ENCODE measurements around the gene PTPRN2.
"Not testable (repeated sequence)": the region's sequence is repeated elsewhere in the genome, so short reads cannot be mapped to it uniquely, and the experiment has no call there.

The PTPRN2 gene

GRCh38 chr7:158460665-158461064 lies 127.0 kb downstream of the PTPRN2 start:
- H3K27me3 ChIP-seq (ENCODE audit: control insufficient read depth, insufficient read depth, low read length) = no peaks in the 10 kb centered on the region
- H3K4me3 ChIP-seq (ENCODE audit: low read depth, low read length) = no peak overlapping the region
- H3K27ac ChIP-seq (ENCODE audit: low read depth, low read length) = no peak overlapping the region
- no peak overlapping the region for H3K9ac ChIP-seq (ENCODE audit: low read length)
- no peaks in the 10 kb centered on the region for H3K36me3 ChIP-seq (ENCODE audit: control insufficient read depth, insufficient read depth, low read length)
- no peaks in the 10 kb centered on the region for H3K4me1 ChIP-seq (ENCODE audit: control insufficient read depth, insufficient read depth, low read length)
- H3K9me3 ChIP-seq (ENCODE audit: control insufficient read depth, insufficient read depth, low read depth, low read length) = peaks cover 16% of the 10 kb centered on the region; the same call in 1 of the 2 replicates

GRCh38 chr7:158458716-158459282 lies 128.8 kb downstream of the PTPRN2 start:
- no peaks in the 10 kb centered on the region for H3K27me3 ChIP-seq (ENCODE audit: control insufficient read depth, insufficient read depth, low read length)
- H3K27ac ChIP-seq (ENCODE audit: low read depth, low read length) = no peak overlapping the region
- H3K4me1 ChIP-seq (ENCODE audit: control insufficient read depth, insufficient read depth, low read length) = no peaks in the 10 kb centered on the region
- H3K9ac ChIP-seq (ENCODE audit: low read length) = no peak overlapping the region
- H3K36me3 ChIP-seq (ENCODE audit: control insufficient read depth, insufficient read depth, low read length) = no peaks in the 10 kb centered on the region
- H3K9me3 ChIP-seq (ENCODE audit: control insufficient read depth, insufficient read depth, low read depth, low read length) = peaks cover 14% of the 10 kb centered on the region; the same call in 1 of the 2 replicates
- no peak overlapping the region for H3K4me3 ChIP-seq (ENCODE audit: low read depth, low read length)

- Histone ChIP-seq H3K9me3 (ENCODE audit: control insufficient read depth, insufficient read depth, low read depth, low read length) (peaks cover 10% of the 10 kb centered on the region; the same call in 1 of the 2 replicates), H3K27ac (ENCODE audit: low read depth, low read length) (no peak overlapping the region)
Observed at GRCh38 chr7:158458096-158458495, 129.5 kb downstream of the PTPRN2 start.

GRCh38 chr7:158457586-158457985 lies 130.0 kb downstream of the PTPRN2 start:
- H3K9me3 ChIP-seq (ENCODE audit: control insufficient read depth, insufficient read depth, low read depth, low read length) = peaks cover 10% of the 10 kb centered on the region; the same call in 1 of the 2 replicates

More at GRCh38 chr7:158458096-158458495, 129.5 kb downstream of the PTPRN2 start:
- no peaks in the 10 kb centered on the region for H3K4me1 ChIP-seq (ENCODE audit: control insufficient read depth, insufficient read depth, low read length)
- no peaks in the 10 kb centered on the region for H3K36me3 ChIP-seq (ENCODE audit: control insufficient read depth, insufficient read depth, low read length)
- H3K4me3 ChIP-seq (ENCODE audit: low read depth, low read length) = no peak overlapping the region
- H3K9ac ChIP-seq (ENCODE audit: low read length) = no peak overlapping the region
- no peaks in the 10 kb centered on the region for H3K27me3 ChIP-seq (ENCODE audit: control insufficient read depth, insufficient read depth, low read length)

GRCh38 chr7:158454631-158455030 lies 133.0 kb downstream of the PTPRN2 start:
- Histone ChIP-seq H3K9me3 (ENCODE audit: control insufficient read depth, insufficient read depth, low read depth, low read length) (peaks cover 10% of the 10 kb centered on the region; the same call in 1 of the 2 replicates), H3K4me1 (ENCODE audit: control insufficient read depth, insufficient read depth, low read length) (0 out of 2 replicates have a peak, but pooled peaks cover 2% of the 10 kb centered on the region), H3K27me3 (ENCODE audit: control insufficient read depth, insufficient read depth, low read length) (no peaks in the 10 kb centered on the region)

More at GRCh38 chr7:158457586-158457985, 130.0 kb downstream of the PTPRN2 start:
- H3K4me1 ChIP-seq (ENCODE audit: control insufficient read depth, insufficient read depth, low read length); H3K4me3 ChIP-seq (ENCODE audit: low read depth, low read length); H3K9ac ChIP-seq (ENCODE audit: low read length); H3K36me3 ChIP-seq (ENCODE audit: control insufficient read depth, insufficient read depth, low read length); H3K27me3 ChIP-seq (ENCODE audit: control insufficient read depth, insufficient read depth, low read length); H3K27ac ChIP-seq (ENCODE audit: low read depth, low read length): not testable (repeated sequence)

GRCh38 chr7:158453663-158454062 lies 134.0 kb downstream of the PTPRN2 start:
- Histone ChIP-seq H3K9me3 (ENCODE audit: control insufficient read depth, insufficient read depth, low read depth, low read length) (peaks cover 10% of the 10 kb centered on the region; the same call in 1 of the 2 replicates), H3K4me1 (ENCODE audit: control insufficient read depth, insufficient read depth, low read length) (0 out of 2 replicates have a peak, but pooled peaks cover 2% of the 10 kb centered on the region), H3K27ac (ENCODE audit: low read depth, low read length) (no peak overlapping the region)

More at GRCh38 chr7:158454631-158455030, 133.0 kb downstream of the PTPRN2 start:
- no peak overlapping the region for H3K4me3 ChIP-seq (ENCODE audit: low read depth, low read length)
- H3K9ac ChIP-seq (ENCODE audit: low read length) = no peak overlapping the region
- no peak overlapping the region for H3K27ac ChIP-seq (ENCODE audit: low read depth, low read length)
- no peaks in the 10 kb centered on the region for H3K36me3 ChIP-seq (ENCODE audit: control insufficient read depth, insufficient read depth, low read length)

GRCh38 chr7:158452331-158452730 lies 135.3 kb downstream of the PTPRN2 start:
- H3K4me3 ChIP-seq (ENCODE audit: low read depth, low read length) = no peak overlapping the region
- no peak overlapping the region for H3K27ac ChIP-seq (ENCODE audit: low read depth, low read length)
- no peaks in the 10 kb centered on the region for H3K36me3 ChIP-seq (ENCODE audit: control insufficient read depth, insufficient read depth, low read length)
- peaks cover 10% of the 10 kb centered on the region; the same call in 1 of the 2 replicates for H3K9me3 ChIP-seq (ENCODE audit: control insufficient read depth, insufficient read depth, low read depth, low read length)
- no peaks in the 10 kb centered on the region for H3K27me3 ChIP-seq (ENCODE audit: control insufficient read depth, insufficient read depth, low read length)
- 0 out of 2 replicates have a peak, but pooled peaks cover 2% of the 10 kb centered on the region for H3K4me1 ChIP-seq (ENCODE audit: control insufficient read depth, insufficient read depth, low read length)
- no peak overlapping the region for H3K9ac ChIP-seq (ENCODE audit: low read length)

More at GRCh38 chr7:158453663-158454062, 134.0 kb downstream of the PTPRN2 start:
- Histone ChIP-seq H3K27me3 (ENCODE audit: control insufficient read depth, insufficient read depth, low read length) (no peaks in the 10 kb centered on the region), H3K9ac (ENCODE audit: low read length) (no peak overlapping the region), H3K4me3 (ENCODE audit: low read depth, low read length) (no peak overlapping the region), H3K36me3 (ENCODE audit: control insufficient read depth, insufficient read depth, low read length) (no peaks in the 10 kb centered on the region)

- H3K27me3 ChIP-seq (ENCODE audit: control insufficient read depth, insufficient read depth, low read length) = no peaks in the 10 kb centered on the region
- H3K36me3 ChIP-seq (ENCODE audit: control insufficient read depth, insufficient read depth, low read length) = no peaks in the 10 kb centered on the region
- no peak overlapping the region for H3K4me3 ChIP-seq (ENCODE audit: low read depth, low read length)
- H3K9ac ChIP-seq (ENCODE audit: low read length) = no peak overlapping the region
- H3K9me3 ChIP-seq (ENCODE audit: control insufficient read depth, insufficient read depth, low read depth, low read length) = no peaks in the 10 kb centered on the region; the same call in 1 of the 2 replicates
- H3K27ac ChIP-seq (ENCODE audit: low read depth, low read length) = no peak overlapping the region
- H3K4me1 ChIP-seq (ENCODE audit: control insufficient read depth, insufficient read depth, low read length) = 0 out of 2 replicates have a peak, but pooled peaks cover 2% of the 10 kb centered on the region
Observed at GRCh38 chr7:158450476-158451124, 137.0 kb downstream of the PTPRN2 start.

- no peaks in the 10 kb centered on the region for H3K27me3 ChIP-seq (ENCODE audit: control insufficient read depth, insufficient read depth, low read length)
- H3K9me3 ChIP-seq (ENCODE audit: control insufficient read depth, insufficient read depth, low read depth, low read length) = no peaks in the 10 kb centered on the region; the same call in 1 of the 2 replicates
- H3K4me1 ChIP-seq (ENCODE audit: control insufficient read depth, insufficient read depth, low read length) = 0 out of 2 replicates have a peak, but pooled peaks cover 2% of the 10 kb centered on the region
Observed at GRCh38 chr7:158449942-158450341, 137.7 kb downstream of the PTPRN2 start.

GRCh38 chr7:158449266-158449665 lies 138.4 kb downstream of the PTPRN2 start:
- H3K27me3 ChIP-seq (ENCODE audit: control insufficient read depth, insufficient read depth, low read length) = no peaks in the 10 kb centered on the region
- H3K4me1 ChIP-seq (ENCODE audit: control insufficient read depth, insufficient read depth, low read length) = 0 out of 2 replicates have a peak, but pooled peaks cover 2% of the 10 kb centered on the region
- H3K4me3 ChIP-seq (ENCODE audit: low read depth, low read length) = no peak overlapping the region
- no peak overlapping the region for H3K9ac ChIP-seq (ENCODE audit: low read length)
- H3K36me3 ChIP-seq (ENCODE audit: control insufficient read depth, insufficient read depth, low read length) = no peaks in the 10 kb centered on the region
- H3K9me3 ChIP-seq (ENCODE audit: control insufficient read depth, insufficient read depth, low read depth, low read length) = no peaks in the 10 kb centered on the region; the same call in 1 of the 2 replicates
- H3K27ac ChIP-seq (ENCODE audit: low read depth, low read length) = no peak overlapping the region

More at GRCh38 chr7:158449942-158450341, 137.7 kb downstream of the PTPRN2 start:
- Histone ChIP-seq H3K9ac (ENCODE audit: low read length) (no peak overlapping the region), H3K4me3 (ENCODE audit: low read depth, low read length) (no peak overlapping the region), H3K27ac (ENCODE audit: low read depth, low read length) (no peak overlapping the region), H3K36me3 (ENCODE audit: control insufficient read depth, insufficient read depth, low read length) (no peaks in the 10 kb centered on the region)
